GM18873 (cell line): Measurements from ENCODE around the gene KCNQ1.

Source experiments
- ATAC-seq: cut with Tn5 transposase; IDR thresholded peaks from one replicate; pipeline ENCODE4 v1.9.1; 2021; ENCODE audit warnings: mild to moderate bottlenecking, moderate library complexity, moderate number of reproducible peaks; ENCODE audit not compliant: unreplicated experiment, low FRiP score

KCNQ1 gene

DNA sequence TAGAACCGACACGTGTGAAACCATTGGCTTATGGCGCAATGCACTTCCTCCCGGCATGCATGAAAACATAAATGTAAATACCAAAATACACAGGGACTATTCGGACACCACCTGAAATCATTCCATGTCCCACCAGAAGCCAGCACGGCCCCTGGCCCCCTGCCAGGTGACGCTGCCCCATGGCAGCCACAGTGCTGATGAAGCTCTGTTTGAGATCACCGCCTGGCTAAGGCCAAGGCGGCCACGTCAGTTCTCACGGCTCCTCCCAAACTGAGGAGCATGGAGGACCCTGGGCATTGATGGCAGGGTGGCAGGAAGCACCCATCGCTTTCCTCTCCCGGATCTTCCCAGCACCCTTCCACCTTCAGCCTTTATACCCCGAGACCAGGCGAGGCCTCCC lies 351.3 kb downstream of the KCNQ1 start:
- no peak for ATAC-seq

DNA sequence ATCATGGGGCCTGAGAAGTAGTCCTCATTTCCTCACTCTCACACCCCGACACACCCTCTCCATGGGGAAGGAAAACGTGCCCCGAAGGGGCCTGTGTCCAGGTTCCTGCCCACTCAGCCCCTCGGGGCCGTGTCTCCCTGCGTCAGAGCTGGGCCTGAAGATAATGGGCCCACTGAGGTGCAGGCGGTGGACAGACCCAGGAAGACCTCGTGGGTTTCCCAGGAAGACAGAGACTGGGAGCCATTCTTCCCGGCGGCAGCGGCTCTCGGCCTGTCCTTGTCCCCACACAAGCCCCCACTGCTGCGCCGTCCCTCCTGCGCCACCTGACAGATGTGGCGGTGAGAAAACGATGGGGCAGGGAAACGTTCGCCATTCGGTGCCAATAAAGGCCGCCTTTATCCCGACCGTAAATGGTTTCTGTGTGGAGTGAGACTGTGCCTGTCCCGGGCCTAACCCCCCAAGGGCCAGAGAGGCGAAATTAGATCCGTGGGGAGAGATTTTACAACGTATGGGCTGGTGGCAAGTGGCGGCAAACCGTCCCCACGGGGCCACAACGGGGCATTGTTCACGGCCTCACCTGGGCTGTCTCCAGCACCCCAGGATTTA lies 351.8 kb downstream of the KCNQ1 start:
- no peak for ATAC-seq

DNA sequence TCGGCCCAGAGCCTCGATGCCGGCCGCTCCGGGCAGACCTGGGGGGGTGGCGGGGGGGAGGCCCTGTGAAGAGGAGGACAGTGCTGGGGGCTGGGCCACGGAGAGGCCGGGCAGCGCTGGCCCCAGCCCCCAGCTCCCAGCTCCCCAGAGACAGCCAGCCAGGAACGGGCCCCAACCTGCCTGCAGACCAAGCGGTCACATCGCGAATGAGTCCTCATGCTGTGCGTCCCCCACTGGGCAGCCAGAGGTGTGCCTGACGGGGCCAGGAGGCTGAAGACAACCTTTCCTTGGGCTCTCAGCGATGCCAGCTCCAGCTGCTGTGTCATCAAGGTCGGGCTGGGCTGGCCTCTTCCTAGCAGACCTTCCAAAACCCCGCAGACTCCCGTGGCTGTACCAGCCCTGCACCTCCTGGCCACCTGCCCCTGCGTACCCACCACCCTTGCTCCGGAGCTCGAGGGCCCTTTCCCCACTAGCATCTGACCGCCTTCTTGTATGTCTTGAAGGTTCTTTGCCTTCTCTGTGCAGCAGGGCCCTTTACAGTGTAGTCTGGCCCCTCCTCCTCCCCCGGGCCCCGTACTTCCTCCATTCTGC lies 352.4 kb downstream of the KCNQ1 start:
- ATAC-seq: no peak

DNA sequence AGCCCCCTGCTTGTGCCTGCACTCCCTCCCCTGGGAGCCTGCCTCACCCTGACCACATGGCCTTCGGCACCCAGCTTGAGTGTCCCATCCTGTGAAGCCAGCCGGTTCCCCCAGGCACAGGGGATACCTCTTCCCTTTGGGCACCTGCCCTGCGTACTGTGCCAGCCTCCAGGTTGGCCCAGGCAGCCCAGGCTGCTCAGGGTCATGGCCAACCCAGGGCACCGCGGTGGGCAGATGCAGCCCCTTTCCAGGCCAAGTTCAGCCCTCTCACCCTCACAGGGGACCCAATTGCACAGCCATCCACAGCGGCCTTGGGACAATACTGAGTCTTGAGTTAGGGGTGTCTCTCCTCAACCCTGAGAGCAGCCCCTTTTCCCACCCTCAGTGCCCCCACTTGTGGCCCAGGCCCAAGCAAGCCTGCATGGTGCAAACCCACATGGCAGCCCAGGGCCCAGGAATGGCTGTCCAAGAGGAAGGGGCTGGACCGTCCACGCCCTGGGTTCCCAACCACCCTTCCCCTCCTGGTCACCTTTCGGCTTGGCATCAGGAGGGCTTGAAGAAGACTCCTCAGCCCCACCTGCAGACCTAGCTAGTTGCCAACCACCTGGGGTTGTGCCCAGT lies 353.0 kb downstream of the KCNQ1 start:
- no peak for ATAC-seq

DNA sequence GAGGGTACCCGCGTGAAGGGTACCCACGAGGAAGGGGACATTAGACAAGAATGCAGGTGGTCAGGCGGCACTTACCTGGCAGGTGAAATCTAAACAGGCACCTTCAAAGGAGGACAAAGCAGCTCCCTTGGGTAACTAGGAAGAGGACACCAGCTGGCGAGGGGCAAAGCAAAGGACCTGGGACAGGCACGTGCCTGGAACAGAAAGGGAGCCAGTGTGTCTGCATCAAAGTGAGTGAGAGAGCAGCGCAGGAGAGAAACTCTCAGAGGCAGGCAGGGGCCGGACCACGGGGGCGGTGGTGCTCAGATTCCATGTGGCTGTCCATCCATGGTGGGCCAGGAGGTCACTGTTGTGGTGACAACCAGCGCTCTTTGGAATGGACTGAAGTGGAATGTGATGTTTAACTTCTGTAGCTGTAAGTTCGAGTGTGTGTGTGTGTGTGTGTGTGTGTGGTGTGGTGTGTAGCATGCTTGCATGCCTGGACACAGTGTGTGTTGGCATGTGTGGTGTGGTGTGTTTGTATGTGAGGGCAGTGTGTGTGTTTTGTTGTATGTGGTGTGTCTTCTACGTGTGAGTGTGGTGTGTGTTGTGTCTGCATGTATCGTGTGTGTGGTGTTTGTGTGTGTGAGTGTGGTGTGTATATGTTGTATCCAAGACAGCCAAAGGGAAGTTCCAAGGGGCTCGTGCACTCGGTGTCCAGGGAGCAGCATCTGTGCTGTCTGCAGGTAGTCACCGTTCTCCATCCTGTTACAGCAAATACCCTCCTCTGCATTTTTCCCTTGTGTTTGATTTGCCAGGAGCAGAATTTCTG lies 354.3 kb downstream of the KCNQ1 start:
- ATAC-seq: no peak

DNA sequence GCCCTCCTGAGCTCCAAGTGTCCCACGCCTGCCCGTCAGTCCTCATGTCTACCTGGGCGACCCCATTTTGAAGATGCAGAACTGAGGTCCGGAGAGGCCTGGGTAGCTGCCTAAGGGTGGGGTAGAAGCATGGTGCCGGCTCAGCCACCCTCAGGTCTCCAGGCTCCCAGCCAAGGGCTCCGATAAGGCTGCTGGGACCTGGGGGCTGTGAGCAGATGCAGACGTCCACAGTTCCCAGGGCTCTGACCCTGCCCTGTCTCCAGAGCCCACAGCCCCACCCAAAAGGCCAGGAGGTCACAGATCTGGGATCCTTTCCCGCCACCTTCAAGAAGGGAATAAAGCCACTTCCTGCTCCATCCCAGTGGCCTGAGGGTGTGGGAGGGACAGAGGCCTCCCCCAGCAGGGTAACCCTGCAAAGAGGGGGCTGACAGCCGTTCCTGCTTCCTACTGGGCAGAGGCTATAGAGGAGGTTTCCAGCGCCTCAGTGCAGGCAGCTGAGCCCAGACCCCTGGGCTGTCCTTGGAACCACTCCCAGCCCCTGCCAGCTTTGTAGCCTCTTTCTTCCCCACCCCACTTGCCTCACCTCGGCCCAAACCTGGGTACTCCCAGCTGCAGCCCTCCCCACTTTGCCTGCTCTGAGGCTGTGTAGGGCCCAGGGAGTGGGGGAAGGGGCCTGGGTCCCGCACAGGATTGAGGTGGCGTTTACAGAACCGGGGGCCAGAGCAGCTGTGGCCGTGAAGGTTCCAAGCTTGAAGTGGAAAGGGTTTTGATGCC lies 355.3 kb downstream of the KCNQ1 start:
- no peak for ATAC-seq

DNA sequence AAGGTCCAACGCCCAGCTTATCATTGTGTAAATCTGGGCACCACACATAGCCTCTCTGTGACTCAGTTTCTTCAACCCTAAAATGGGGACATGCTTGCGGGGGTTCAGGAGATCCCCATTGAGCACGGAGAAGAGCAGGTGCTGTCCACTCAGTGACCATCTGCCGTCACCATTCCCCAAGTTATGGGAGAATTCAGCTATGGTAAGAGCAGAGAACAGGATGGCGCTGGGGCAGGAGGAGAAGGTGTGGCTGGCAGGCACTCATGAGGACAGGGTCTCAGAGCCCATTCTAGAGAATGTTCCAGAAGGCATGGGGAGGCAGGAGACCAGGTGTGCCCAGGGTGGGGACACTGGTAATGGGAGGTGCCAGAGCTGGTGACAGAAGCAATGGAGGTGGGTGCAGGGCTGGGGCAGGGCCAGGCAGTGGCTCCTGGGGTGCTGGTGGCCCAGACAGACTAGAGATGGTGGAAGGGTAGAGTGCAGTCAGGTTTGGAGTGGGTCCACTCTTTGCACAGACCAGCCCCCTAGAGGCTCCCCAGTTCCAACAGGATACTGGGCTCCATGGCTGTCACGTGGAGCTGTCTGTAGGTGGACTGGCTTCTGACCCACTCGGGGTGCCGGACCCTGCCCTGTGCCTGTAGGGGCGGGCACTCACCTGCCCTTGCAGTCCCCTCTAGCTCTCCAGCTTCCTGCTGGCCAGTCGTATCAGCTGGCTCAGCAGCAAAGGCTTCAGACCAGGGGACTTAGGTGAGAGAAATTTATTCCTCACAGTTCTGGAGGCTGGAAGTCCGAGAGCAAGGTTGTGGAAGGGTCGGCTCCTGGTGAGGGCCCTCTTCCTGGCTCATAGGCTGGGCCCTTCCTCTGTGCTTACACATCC lies 356.1 kb downstream of the KCNQ1 start:
- no peak for ATAC-seq

DNA sequence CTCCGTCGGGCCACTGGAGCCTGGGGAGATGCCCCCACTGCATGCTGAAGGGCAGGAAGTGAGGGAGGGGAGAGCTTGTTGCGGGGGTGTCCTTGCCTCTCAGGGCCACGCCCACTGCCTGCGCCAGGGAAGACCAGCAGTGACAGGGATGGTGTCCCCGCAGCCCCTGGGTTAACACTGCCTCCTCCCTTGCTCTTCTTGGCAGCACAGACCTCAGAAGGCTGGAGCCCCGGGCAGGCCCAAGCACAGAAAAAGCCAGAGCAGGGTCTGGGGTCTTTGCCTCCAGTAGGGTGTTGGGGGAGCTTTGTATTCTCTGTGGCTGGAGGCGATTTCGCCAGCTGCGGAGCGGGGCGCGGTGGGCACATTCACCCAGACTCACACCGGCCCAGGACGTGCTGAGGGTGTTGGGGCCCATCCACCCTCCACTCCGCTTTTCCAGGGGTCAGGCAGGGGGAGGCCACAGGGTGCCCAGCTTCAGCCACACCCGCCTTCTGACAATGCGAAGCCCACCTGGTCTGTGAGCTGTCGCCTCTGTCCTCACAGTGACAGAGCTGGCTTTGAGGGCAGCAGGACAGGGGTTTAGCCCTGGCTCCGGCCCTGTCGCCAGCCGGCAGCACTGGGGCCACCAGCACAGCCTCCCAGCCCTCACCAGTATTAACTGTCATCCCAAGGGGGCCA lies 357.0 kb downstream of the KCNQ1 start:
- ATAC-seq: no peak

DNA sequence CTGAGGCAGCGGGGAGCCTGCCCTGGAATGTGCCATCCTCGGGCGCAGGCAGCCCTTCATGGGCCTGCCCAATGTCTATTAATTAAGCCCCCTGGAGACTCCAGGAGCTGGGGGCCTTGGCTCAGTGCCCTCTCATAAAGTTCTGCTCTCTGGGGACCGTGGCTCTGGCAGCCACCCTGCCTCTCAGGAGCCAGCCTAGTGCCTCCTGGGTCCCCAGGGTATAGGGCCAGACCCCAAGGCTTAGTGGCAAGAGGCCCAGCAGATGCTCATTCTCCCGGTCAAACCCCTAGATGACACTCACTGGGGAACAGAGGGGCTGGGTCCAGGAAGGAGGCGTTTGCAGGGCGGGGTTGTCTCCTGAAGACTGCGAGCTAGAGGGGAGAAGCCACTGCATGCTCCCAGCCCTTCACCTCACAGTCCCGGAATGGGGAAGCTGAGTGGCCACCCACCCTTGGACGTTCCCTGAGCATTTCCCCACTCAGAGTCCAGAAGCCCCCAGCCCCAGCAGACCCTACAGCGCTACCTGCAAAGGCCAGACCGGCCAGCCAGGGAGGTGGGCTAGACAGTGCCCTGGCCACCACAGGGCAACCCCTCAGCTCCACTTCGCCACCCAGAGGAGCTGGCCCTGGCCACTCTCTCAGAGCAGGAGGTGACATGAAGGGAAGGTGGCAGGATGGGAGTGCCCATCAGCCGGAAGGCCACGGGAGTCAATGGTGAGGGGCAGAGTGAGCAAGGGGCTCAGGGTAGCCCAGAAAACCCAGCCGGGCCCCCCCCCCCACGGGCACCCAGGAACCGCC lies 357.8 kb downstream of the KCNQ1 start:
- no peak for ATAC-seq

DNA sequence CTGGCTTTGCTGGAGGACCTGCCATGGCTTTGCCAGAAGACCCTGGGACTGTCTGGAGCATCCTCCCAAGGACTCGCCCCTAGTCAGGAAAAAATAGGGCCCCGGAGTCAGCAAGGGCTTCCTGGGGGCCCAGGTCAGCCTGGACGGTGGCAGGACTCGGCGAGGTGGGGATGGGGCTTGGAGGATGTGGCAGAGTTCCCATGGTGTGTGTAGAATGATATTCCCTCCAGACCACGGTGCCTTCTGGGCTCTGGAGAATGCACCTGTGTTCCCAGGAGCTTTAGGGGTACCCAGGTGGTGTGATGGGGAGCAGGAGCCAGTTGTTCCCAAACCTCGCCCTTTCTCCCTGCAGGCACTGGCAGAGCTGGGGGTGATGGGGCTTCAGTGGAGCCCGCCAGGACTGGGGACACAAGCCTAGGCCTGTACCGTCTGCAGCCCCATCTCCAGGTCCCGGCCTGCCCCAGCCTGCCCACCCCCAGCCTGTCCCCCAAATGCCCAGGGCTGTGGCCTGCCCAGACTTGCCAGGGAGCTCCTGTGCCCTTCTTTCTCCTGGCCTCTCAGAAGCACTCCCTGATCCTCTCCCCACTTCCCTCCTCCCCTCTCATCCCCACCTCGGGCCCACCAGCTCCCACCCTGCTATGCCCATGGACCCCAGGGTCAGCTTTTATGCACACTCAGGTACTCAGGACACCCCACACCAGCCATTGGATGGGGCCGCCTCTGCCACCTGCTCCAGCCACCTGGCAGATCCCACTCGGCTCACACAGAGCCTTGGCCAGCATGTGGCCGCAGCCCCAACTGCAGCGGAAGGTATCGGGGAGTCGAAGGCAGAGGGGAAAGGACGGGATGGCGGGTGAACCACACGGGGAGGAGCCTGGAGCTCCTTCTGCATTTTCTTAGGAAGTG lies 358.6 kb downstream of the KCNQ1 start:
- no peak for ATAC-seq

DNA sequence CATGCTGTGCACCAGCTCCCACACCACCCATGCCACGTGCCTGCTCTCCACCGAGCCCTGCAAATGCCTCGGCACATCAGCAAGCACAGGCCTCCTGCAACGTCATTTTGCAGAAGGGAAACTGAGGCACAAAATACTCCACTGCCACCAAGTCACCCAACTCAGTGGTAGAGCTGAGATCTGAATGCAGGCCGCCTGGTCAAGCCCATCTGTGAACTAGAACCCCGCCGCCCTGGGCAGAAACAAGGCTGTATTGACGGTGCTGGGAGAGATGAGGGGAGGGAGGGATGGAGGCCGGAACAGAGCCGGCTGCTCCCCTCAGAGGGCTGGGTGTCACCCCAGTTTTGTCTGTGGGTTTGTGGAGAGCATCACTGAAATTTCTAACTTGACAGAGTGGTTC lies 359.4 kb downstream of the KCNQ1 start:
- no peak for ATAC-seq

DNA sequence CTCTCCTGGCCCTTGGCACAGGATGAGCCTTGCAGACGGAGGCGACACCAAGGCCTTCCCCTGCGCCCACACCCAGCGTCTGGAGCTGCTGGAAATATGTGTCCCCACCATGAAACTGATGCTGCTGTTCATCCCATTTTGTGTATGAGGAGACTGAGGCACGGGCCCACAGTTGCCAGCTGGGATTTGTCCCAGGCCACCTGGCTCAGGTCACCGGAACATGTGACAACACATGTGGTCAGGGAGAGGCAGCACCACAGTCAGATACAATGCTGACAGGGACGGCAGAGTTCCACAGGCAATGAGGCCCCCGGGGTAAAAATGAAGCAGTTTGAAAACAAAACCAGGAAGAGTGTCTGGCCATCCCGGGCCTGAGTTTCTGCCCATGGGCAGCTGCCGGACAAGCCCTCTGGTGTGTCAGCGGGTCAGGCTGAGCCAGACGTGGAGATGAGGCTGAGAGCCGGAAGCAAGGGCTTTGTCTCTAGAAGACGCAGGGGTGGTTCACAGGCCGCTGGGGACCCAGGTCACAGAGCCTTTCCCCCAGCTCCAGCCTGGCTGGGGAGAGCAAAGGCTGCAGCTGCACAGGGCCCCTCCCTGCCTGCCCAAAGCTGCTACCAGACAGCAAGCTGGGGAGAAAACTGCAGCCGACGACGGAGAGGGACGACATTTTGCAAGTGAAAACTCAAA lies 360.0 kb downstream of the KCNQ1 start:
- no peak for ATAC-seq

DNA sequence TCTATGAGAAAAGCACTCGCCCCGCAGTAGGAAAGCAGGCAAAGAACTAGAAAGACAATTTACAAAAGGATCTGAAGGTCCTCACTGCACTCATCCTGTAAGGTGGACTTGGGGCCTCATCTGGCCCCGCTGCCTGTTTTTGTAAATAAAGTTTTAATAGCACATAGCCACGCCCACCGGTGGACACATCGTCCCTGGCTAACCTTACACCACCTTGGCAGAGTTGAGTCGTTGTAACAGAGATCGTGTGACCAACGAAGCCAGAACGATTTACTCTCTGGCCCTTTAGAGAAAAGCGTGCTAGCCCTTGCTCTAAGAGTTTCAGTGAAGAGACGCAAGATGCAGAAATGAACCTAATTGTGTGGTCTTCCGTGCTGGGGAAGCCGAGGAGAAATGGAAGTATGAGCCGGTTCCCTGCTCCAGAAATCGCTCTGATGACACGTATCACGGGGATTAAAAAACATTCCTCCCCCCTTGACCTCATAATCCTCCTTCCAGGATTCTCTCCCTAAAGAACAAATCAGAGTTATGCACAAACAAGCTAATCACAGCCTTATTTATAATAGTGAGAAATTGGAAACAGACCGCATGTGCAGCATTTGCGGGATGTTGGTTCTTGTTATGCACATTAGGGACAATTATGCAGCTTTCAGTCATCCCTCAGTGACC lies 360.7 kb downstream of the KCNQ1 start:
- no peak for ATAC-seq

DNA sequence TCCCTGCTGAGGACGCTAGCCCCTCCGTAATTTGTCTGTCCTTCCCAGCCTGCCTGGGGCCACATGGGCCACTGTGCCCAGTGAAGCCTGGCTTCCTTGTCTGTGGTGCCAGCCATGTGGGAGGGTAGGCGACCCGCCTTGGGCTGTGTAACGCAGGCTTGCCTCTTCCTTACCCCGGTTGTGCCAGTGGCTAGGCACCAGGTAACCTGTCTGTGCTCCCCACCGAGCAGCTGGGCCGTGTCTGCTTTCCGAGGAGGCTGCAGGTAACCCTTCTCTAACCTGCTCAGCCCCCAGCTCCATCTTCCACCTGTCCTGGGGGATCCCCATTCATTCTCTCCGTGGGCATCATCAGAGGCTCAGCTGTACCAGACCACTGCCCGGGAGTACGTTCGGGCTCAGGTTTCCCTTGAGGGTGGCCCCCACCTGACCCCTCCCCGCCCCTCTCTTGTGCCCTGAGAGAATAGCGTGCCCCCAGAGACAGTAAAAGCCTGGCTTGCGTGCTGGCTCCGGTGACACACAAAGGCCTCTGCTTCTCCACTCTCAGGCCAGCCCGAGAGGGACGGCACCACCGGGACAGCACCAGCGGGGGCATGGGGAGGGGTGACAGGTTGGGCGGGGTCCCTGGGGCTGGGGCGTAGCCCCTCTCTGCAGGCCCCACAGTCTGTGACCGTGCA lies 361.7 kb downstream of the KCNQ1 start:
- ATAC-seq: no peak

DNA sequence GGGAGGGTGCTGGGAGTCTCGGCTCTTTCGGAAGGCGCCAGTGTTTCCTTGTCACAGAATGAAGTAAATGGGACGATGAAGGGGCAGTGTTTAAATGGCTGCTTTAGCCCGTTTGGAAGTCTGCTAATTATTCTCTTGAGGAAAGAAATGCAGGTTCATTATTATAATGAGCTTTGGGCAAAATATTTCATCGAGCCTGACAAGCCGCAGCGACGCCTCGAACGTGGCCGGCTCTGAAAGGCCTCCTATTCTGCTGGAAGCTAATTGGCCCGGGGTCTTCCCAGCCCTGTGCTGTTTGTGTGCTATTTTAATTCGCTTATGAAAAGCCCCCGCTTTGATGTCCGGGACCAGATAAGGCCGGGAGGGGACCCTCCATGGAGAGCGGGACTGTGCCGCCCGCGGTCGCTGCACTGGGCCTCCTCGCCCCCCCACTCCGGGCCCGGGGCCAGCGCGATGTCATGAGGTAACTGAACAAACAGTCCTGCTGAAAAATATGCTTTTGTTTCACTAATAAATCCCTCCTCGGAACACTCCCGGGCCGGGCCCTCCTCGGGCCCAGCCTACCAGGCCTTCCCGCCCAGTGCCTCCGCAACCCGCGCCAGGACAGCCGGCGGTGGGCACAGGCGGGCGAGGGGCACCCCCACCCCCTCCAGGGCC lies 362.3 kb downstream of the KCNQ1 start:
- no peak for ATAC-seq
